IMR-90 (cell line): Measurements from ENCODE around the gene NKTR. TPM values are rescaled to one million over a fixed set of nuclear protein-coding genes. Genes with fewer than 3 reads are reported as not detected.

Experiments used
- ATAC-seq: fragments of 200-7000 bp; cut with Tn5 transposase; 2 replicates; pipeline ENCODE4 v1.9.1; 2020; ENCODE audit warnings: low read depth, mild to moderate bottlenecking, moderate library complexity
- BruUV-seq: library from RNA; stranded (reverse); fragments of 400-500 nt; replicated peaks from 2 replicates; lab custom pipeline; 2021; lab: Mats Ljungman, UMichigan
- CTCF ChIA-PET: fragments of 300-600 bp; formaldehyde crosslinking; extraction: SDS; loops from one replicate; lab custom pipeline; 2021; ENCODE audit warnings: antibody characterized with exemption; lab: Yijun Ruan, JAX
- POLR2A ChIA-PET: fragments of 300-600 bp; sonication (Branson Sonifier 250); formaldehyde crosslinking; loops from one replicate; lab custom pipeline; 2022; ENCODE audit warnings: antibody characterized with exemption; ENCODE audit not compliant: unreplicated experiment; lab: Charles Lee
- DNase-seq: peaks from one replicate; pipeline ENCODE4 v3.0.0; 2013
- H2AFZ ChIP-seq: replicated peaks from 2 replicates; pipeline ENCODE3; 2013; ENCODE audit warnings: low read length, mild to moderate bottlenecking; ENCODE audit not compliant: poor library complexity
- H2AK5ac ChIP-seq: 2 replicates; pipeline ENCODE4 v1.6.1; 2013; ENCODE audit warnings: low read depth, low read length, inconsistent platforms
- H2AK9ac ChIP-seq: replicated peaks from 2 replicates; pipeline ENCODE3; 2013; ENCODE audit warnings: mild to moderate bottlenecking, low read depth, low read length, moderate library complexity; ENCODE audit not compliant: poor library complexity
- H2BK120ac ChIP-seq: 2 replicates; pipeline ENCODE4 v1.6.1; 2013; ENCODE audit warnings: low read depth, low read length, inconsistent platforms
- H2BK15ac ChIP-seq: 3 replicates; pipeline ENCODE4 v1.6.1; 2013; ENCODE audit warnings: low read depth, low read length, inconsistent platforms
- H2BK20ac ChIP-seq: 2 replicates; pipeline ENCODE4 v1.6.1; 2013; ENCODE audit warnings: low read depth, mild to moderate bottlenecking, inconsistent platforms, low read length, moderate library complexity
- H2BK5ac ChIP-seq: 2 replicates; pipeline ENCODE4 v1.6.1; 2013; ENCODE audit warnings: mild to moderate bottlenecking, low read depth, low read length, inconsistent platforms; ENCODE audit not compliant: poor library complexity, severe bottlenecking
- H3K14ac ChIP-seq: replicated peaks from 2 replicates; pipeline ENCODE4 v1.6.1; 2013; ENCODE audit warnings: low read depth, low read length, inconsistent platforms
- H3K18ac ChIP-seq: 2 replicates; pipeline ENCODE4 v1.6.1; 2013; ENCODE audit warnings: low read depth, low read length, control low read depth
- H3K23ac ChIP-seq: 2 replicates; pipeline ENCODE4 v1.6.1; 2013; ENCODE audit warnings: low read depth, low read length, inconsistent platforms
- H3K27ac ChIP-seq: 2 replicates; pipeline ENCODE4 v1.5.1; 2013; ENCODE audit warnings: mild to moderate bottlenecking, control low read depth, low read length; ENCODE audit not compliant: insufficient read depth
- H3K27me3 ChIP-seq: 2 replicates; pipeline ENCODE4 v1.6.1; 2013; ENCODE audit warnings: low read length; ENCODE audit not compliant: control insufficient read depth, insufficient read depth
- H3K36me3 ChIP-seq: 2 replicates; pipeline ENCODE4 v1.6.1; 2013; ENCODE audit warnings: low read length, mixed read lengths; ENCODE audit not compliant: control insufficient read depth, insufficient read depth
- H3K4ac ChIP-seq: 2 replicates; pipeline ENCODE4 v1.6.1; 2013; ENCODE audit warnings: low read depth, low read length, inconsistent platforms
- H3K4me1 ChIP-seq: 2 replicates; pipeline ENCODE4 v1.6.1; 2013; ENCODE audit warnings: low read length, mixed read lengths; ENCODE audit not compliant: control insufficient read depth, insufficient read depth
- H3K4me2 ChIP-seq: 2 replicates; pipeline ENCODE4 v1.6.1; 2013; ENCODE audit warnings: low read depth, mild to moderate bottlenecking, control low read depth, low read length, moderate library complexity
- H3K4me3 ChIP-seq: 2 replicates; pipeline ENCODE4 v1.5.1; 2013; ENCODE audit warnings: low read depth, mild to moderate bottlenecking, control low read depth, low read length, moderate library complexity; ENCODE audit not compliant: insufficient read depth
- H3K56ac ChIP-seq: 2 replicates; pipeline ENCODE4 v1.6.1; 2013; ENCODE audit warnings: low read length, inconsistent platforms; ENCODE audit not compliant: insufficient read depth; ENCODE audit errors: extremely low read depth
- H3K79me1 ChIP-seq, 2 experiments: 2 replicates each; pipeline ENCODE4 v1.6.1; 2013; ENCODE audit warnings: low read length in 2 of 2, inconsistent platforms in 1 of 2, low read depth in 1 of 2
- H3K9ac ChIP-seq: 2 replicates; pipeline ENCODE4 v1.6.1; 2013; ENCODE audit warnings: low read depth, low read length, control low read depth
- H3K9me1 ChIP-seq: 2 replicates; pipeline ENCODE4 v1.6.1; 2013; ENCODE audit warnings: low read length, inconsistent platforms; ENCODE audit not compliant: insufficient read depth
- H3K9me3 ChIP-seq: 2 replicates; pipeline ENCODE4 v1.6.1; 2013; ENCODE audit warnings: low read length; ENCODE audit not compliant: control insufficient read depth, insufficient read depth
- H4K20me1 ChIP-seq: 2 replicates; pipeline ENCODE4 v1.6.1; 2013; ENCODE audit warnings: low read length, inconsistent platforms; ENCODE audit not compliant: insufficient read depth
- H4K5ac ChIP-seq: 2 replicates; pipeline ENCODE4 v1.6.1; 2013; ENCODE audit warnings: mild to moderate bottlenecking, low read depth, low read length, control low read depth
- H4K8ac ChIP-seq, 2 experiments: 2 replicates each; pipeline ENCODE4 v1.6.1; 2013; ENCODE audit warnings: low read depth in 2 of 2, low read length in 2 of 2, control low read depth in 1 of 2, inconsistent platforms in 1 of 2
- H4K91ac ChIP-seq: 2 replicates; pipeline ENCODE4 v1.6.1; 2013; ENCODE audit warnings: low read depth, low read length, inconsistent platforms; ENCODE audit not compliant: insufficient read depth
- BHLHE40 ChIP-seq: fragments of 150-350 bp; IDR thresholded peaks from 2 replicates; pipeline ENCODE4 v1.6.1; 2016; ENCODE audit warnings: mild to moderate bottlenecking, low read depth, low read length
- CEBPB ChIP-seq: IDR thresholded peaks from 2 replicates; pipeline ENCODE4 v1.6.1; 2012; ENCODE audit warnings: low read depth, low read length, improper control_type of control experiment
- CHD1 ChIP-seq: IDR thresholded peaks from 2 replicates; pipeline ENCODE4 v1.6.1; 2012; ENCODE audit warnings: low read depth, low read length, improper control_type of control experiment
- FOS ChIP-seq: fragments of 150-350 bp; IDR thresholded peaks from 2 replicates; pipeline ENCODE4 v1.6.1; 2016; ENCODE audit warnings: low read depth, low read length
- MAFK ChIP-seq: IDR thresholded peaks from 2 replicates; pipeline ENCODE4 v1.6.1; 2012; ENCODE audit warnings: low read depth, low read length, improper control_type of control experiment
- MAZ ChIP-seq: IDR thresholded peaks from 2 replicates; pipeline ENCODE4 v1.6.1; 2012; ENCODE audit warnings: low read depth, mild to moderate bottlenecking, low read length, improper control_type of control experiment, moderate library complexity, borderline replicate concordance
- MXI1 ChIP-seq: IDR thresholded peaks from 2 replicates; pipeline ENCODE4 v1.6.1; 2012; ENCODE audit warnings: low read depth, mild to moderate bottlenecking, low read length, moderate library complexity, borderline replicate concordance
- NFE2L2 ChIP-seq: fragments of 150-350 bp; IDR thresholded peaks from 2 replicates; pipeline ENCODE4 v1.6.1; 2016; ENCODE audit warnings: low read depth, mild to moderate bottlenecking, low read length
- POLR2A ChIP-seq: IDR thresholded peaks from 2 replicates; pipeline ENCODE4 v1.6.1; 2012; ENCODE audit warnings: mild to moderate bottlenecking, low read depth, low read length
- RAD21 ChIP-seq: IDR thresholded peaks from 2 replicates; pipeline ENCODE4 v1.6.1; 2012; ENCODE audit warnings: low read length, improper control_type of control experiment
- RCOR1 ChIP-seq: IDR thresholded peaks from 2 replicates; pipeline ENCODE4 v1.6.1; 2012; ENCODE audit warnings: mild to moderate bottlenecking, low read length, improper control_type of control experiment; ENCODE audit not compliant: insufficient replicate concordance
- RFX5 ChIP-seq: IDR thresholded peaks from 2 replicates; pipeline ENCODE4 v1.8.0; 2012; ENCODE audit warnings: low read depth, mild to moderate bottlenecking, low read length, moderate library complexity
- SMC3 ChIP-seq: fragments of 150-350 bp; IDR thresholded peaks from 2 replicates; pipeline ENCODE4 v1.6.1; 2016; ENCODE audit warnings: low read depth, mild to moderate bottlenecking, antibody characterized with exemption, low read length, moderate library complexity
- WGBS, 2 experiments: methylation state at CpG; one replicate each; pipeline versions ENCODE4 v1.1.5 to v1.1.7; 2013; ENCODE audit warnings: missing lambda C conversion rate in 2 of 2; ENCODE audit not compliant: insufficient read length in 1 of 2; ENCODE audit errors: extremely low coverage in 2 of 2; 5-methylcytosine and 5-hydroxymethylcytosine counted together
- dilution Hi-C: fragments of 300-500 bp; cut with HindIII; formaldehyde crosslinking; loops from one replicate; pipeline ENCODE4 v1.14.3; 2018; ENCODE audit warnings: low sequenced_read_pairs; ENCODE audit not compliant: unreplicated experiment
- in situ Hi-C: fragments of 300-500 bp; cut with MboI; formaldehyde crosslinking; loops from 3 replicates; pipeline ENCODE4 v1.14.3; 2019; ENCODE audit warnings: low sequenced_read_pairs, inconsistent platforms, mixed read lengths
- intact Hi-C: fragments of 100-400 bp; cut with micrococcal nuclease; formaldehyde crosslinking; loops from 2 replicates; pipeline ENCODE4 v1.10.0; 2022
- polyA plus RNA-seq, 3 experiments: library from polyadenylated mRNA; depleted of rRNA; stranded (reverse); fragments of >200 nt; gene quantifications; 2 replicates each; pipeline ENCODE4 v1.2.3, GENCODE V29; 2012; ENCODE audit warnings: low replicate concordance in 1 of 3
- total RNA-seq: library from RNA; depleted of rRNA; stranded (reverse); fragments of >200 nt; gene quantifications from 2 replicates; pipeline ENCODE4 v1.2.3, GENCODE V29; 2012
- TF ChIP-seq, protein P1 (sequence below): fragments of 150-350 bp; IDR thresholded peaks from 2 replicates; pipeline ENCODE4 v1.6.1; 2017; ENCODE audit warnings: mild to moderate bottlenecking, antibody characterized with exemption, low read length, low read depth
- TF ChIP-seq, protein P2 (sequence below): fragments of 150-350 bp; IDR thresholded peaks from 2 replicates; pipeline ENCODE4 v1.6.1; 2016; ENCODE audit warnings: low read depth, mild to moderate bottlenecking, low read length, moderate library complexity, borderline replicate concordance
- TF ChIP-seq, protein P3 (sequence below): conservative IDR thresholded peaks from 2 replicates; pipeline ENCODE4 v1.5.1; 2012; ENCODE audit warnings: mild to moderate bottlenecking, low read depth, low read length, improper control_type of control experiment

NKTR gene
- total and polyA plus RNA-seq, 2 of the 4 experiments (the other 2 are of a cell fraction): 24.0 to 30.7 TPM

DNA sequence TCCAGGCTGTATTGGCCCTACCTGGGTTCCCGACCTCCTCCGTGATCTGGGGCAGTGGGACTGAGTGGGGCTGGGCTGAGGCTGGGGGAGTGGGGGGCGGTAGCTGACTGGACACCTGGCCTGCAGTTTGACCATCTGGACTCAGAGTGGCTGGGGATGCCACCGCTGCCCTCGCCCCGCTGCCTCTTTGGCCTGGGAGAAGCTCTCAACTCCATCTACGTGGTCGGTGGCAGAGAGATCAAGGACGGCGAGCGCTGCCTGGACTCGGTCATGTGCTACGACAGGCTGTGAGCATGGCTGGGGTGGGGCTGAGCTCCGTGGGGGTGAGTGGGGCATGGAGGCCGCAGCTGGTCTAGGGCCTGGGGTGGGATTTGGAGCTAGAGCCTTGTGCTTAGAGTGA lies 87.5 kb downstream of the NKTR start:
- Histone ChIP-seq H3K9ac (no peak overlapping the region), H3K36me3 (no peaks in the 10 kb centered on the region), H3K4me2 (no peak overlapping the region), H3K18ac (no peak overlapping the region), H2BK20ac (no peak overlapping the region), H3K79me1 (no peaks in the 10 kb centered on the region), H2BK15ac (no peak overlapping the region), H2AK9ac (no peak overlapping the region), H3K27me3 (peaks cover 61% of the 10 kb centered on the region), H4K91ac (no peak overlapping the region), H4K20me1 (no peaks in the 10 kb centered on the region; the same call in 1 of the 2 replicates), H3K56ac (no peak overlapping the region), H3K9me1 (peaks cover 6% of the 10 kb centered on the region), H3K14ac (no peak overlapping the region), H3K4me3 (no peak overlapping the region), H2BK120ac (no peak overlapping the region), H2BK5ac (no peak overlapping the region), H3K27ac (no peak overlapping the region), H3K23ac (no peak overlapping the region), H2AFZ (no peak overlapping the region), H3K4ac (no peak overlapping the region), H3K9me3 (peaks cover 7% of the 10 kb centered on the region), H4K5ac (no peak overlapping the region), H4K8ac (no peak overlapping the region), H3K4me1 (peaks cover 5% of the 10 kb centered on the region), H2AK5ac (no peak overlapping the region)
- intact Hi-C loops (no loop called here), in situ Hi-C loops (no loop called here), dilution Hi-C loops (no loop called here)
- ChIA-PET CTCF (interaction anchor here (1.3 kb wide), 1 partner anchor 57 kb away, joined by 4 read pairs; no protein-coding TSS in a partner anchor), POLR2A (no interaction called here)
- ATAC-seq (no peak), DNase-seq (no peak)
- no TSS peak for BruUV-seq
- no peak for TF ChIP-seq MAZ
- TF ChIP-seq RAD21: no peak
- no peak for TF ChIP-seq NFE2L2
- TF ChIP-seq CEBPB: no peak
- TF ChIP-seq RCOR1: no peak
- TF ChIP-seq, protein P1, sequence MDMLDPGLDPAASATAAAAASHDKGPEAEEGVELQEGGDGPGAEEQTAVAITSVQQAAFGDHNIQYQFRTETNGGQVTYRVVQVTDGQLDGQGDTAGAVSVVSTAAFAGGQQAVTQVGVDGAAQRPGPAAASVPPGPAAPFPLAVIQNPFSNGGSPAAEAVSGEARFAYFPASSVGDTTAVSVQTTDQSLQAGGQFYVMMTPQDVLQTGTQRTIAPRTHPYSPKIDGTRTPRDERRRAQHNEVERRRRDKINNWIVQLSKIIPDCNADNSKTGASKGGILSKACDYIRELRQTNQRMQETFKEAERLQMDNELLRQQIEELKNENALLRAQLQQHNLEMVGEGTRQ: no peak
- TF ChIP-seq SMC3: no peak
- TF ChIP-seq, protein P2, sequence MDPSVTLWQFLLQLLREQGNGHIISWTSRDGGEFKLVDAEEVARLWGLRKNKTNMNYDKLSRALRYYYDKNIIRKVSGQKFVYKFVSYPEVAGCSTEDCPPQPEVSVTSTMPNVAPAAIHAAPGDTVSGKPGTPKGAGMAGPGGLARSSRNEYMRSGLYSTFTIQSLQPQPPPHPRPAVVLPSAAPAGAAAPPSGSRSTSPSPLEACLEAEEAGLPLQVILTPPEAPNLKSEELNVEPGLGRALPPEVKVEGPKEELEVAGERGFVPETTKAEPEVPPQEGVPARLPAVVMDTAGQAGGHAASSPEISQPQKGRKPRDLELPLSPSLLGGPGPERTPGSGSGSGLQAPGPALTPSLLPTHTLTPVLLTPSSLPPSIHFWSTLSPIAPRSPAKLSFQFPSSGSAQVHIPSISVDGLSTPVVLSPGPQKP: no peak
- no peak for TF ChIP-seq MAFK
- TF ChIP-seq BHLHE40: no peak
- no peak for TF ChIP-seq CHD1
- no peak for TF ChIP-seq RFX5
- no peak for TF ChIP-seq MXI1
- TF ChIP-seq POLR2A: no peak
- TF ChIP-seq FOS: no peak
- TF ChIP-seq, protein P3, sequence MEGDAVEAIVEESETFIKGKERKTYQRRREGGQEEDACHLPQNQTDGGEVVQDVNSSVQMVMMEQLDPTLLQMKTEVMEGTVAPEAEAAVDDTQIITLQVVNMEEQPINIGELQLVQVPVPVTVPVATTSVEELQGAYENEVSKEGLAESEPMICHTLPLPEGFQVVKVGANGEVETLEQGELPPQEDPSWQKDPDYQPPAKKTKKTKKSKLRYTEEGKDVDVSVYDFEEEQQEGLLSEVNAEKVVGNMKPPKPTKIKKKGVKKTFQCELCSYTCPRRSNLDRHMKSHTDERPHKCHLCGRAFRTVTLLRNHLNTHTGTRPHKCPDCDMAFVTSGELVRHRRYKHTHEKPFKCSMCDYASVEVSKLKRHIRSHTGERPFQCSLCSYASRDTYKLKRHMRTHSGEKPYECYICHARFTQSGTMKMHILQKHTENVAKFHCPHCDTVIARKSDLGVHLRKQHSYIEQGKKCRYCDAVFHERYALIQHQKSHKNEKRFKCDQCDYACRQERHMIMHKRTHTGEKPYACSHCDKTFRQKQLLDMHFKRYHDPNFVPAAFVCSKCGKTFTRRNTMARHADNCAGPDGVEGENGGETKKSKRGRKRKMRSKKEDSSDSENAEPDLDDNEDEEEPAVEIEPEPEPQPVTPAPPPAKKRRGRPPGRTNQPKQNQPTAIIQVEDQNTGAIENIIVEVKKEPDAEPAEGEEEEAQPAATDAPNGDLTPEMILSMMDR: no peak
- no CpG with 5 or more reads among the region's 15 CpGs for WGBS, 2 experiments
